ENCODE data around the gene S1PR3. TPM values are rescaled to one million over a fixed set of nuclear protein-coding genes. Genes with fewer than 3 reads are reported as not detected.

S1PR3 gene
- total and polyA plus RNA-seq, 9 donors: 1.9 to 18.5 (median 5.9) TPM

DNA sequence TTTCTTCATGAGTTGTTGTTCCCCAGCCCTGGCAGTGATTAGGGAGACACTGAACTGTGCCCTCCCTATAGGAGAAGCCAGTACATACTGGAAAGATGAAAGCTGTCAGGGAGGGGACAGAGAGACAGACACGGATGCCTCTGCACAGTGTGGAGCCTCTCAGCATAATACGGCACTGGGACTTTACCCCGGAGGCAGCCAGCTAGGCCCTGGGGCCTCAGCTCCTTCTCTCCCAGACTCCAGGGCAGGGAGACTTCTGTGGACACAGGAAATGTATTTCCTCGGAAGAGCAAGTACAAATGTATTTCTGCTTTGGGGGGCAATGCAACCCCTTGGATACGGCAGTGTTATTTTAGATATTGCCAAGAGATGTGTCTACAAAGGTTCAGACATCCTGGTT, 62.0 kb downstream of the S1PR3 start:
- WGBS, 3 donors: 87 to 97% (median 89%) methylated on average over 5 of the region's 5 CpGs
- no peak for TF ChIP-seq POLR2A (IDR thresholded peaks at IDR 0.05)
- no peak for TF ChIP-seq EP300 (IDR thresholded peaks at IDR 0.05)
- TF ChIP-seq, protein P1, sequence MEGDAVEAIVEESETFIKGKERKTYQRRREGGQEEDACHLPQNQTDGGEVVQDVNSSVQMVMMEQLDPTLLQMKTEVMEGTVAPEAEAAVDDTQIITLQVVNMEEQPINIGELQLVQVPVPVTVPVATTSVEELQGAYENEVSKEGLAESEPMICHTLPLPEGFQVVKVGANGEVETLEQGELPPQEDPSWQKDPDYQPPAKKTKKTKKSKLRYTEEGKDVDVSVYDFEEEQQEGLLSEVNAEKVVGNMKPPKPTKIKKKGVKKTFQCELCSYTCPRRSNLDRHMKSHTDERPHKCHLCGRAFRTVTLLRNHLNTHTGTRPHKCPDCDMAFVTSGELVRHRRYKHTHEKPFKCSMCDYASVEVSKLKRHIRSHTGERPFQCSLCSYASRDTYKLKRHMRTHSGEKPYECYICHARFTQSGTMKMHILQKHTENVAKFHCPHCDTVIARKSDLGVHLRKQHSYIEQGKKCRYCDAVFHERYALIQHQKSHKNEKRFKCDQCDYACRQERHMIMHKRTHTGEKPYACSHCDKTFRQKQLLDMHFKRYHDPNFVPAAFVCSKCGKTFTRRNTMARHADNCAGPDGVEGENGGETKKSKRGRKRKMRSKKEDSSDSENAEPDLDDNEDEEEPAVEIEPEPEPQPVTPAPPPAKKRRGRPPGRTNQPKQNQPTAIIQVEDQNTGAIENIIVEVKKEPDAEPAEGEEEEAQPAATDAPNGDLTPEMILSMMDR (IDR thresholded peaks at IDR 0.05): no peak

More for the DNA sequence above, 62.0 kb downstream of the S1PR3 start:
- Histone ChIP-seq H3K4me3 (no peak overlapping the region), H3K4me1 (ENCODE audit: insufficient read depth) (no peaks in the 10 kb centered on the region), H3K27ac (no peak overlapping the region), H3K36me3 (no peaks in the 10 kb centered on the region), H3K27me3 (no peaks in the 10 kb centered on the region), H3K9me3 (no peaks in the 10 kb centered on the region)
- intact Hi-C loops (cut with DNase I): no loop called here
- DNase-seq: no peak

Other genes with a start within 250 kb of the S1PR3 start
- gene SHC3, start 187.3 kb downstream of the S1PR3 start, total RNA-seq: 1 to 10 TPM in 1 of 7 donors, under 1 TPM in 6; 0.12 to 1.0 (median 0.46) TPM
- under 1 TPM; 0.05 to 1.00 TPM for gene SHC3, start 187.3 kb downstream of the S1PR3 start, polyA plus RNA-seq

All from ovary (tissue), 9 donors.